Measurements from ENCODE around the gene DGKK. TPM values are rescaled to one million over a fixed set of nuclear protein-coding genes. Genes with fewer than 3 reads are reported as not detected.

The DGKK gene
- total and polyA plus RNA-seq, 2 of the 4 experiments (the other 2 are of a cell fraction), result not detected

GRCh38 chrX:50393902-50394301 is 76.7 kb downstream of the DGKK start:
- H2AFZ ChIP-seq (replicated peaks; ENCODE audit: low read length, poor library complexity), result no peak overlapping the region
- no peaks in the 10 kb centered on the region for H3K36me3 ChIP-seq (ENCODE audit: control insufficient read depth, insufficient read depth, low read length)
- H3K56ac ChIP-seq (ENCODE audit: extremely low read depth, insufficient read depth, low read length), result no peak overlapping the region
- H3K4me2 ChIP-seq (ENCODE audit: low read depth, low read length), result no peak overlapping the region
- no CpG with 5 or more reads among the region's 2 CpGs for WGBS, 2 experiments (ENCODE audit: extremely low coverage in 2 of 2, insufficient read length in 1 of 2)
- no peak overlapping the region for H2BK120ac ChIP-seq (ENCODE audit: low read depth, low read length)
- peaks cover 9% of the 10 kb centered on the region for H3K27me3 ChIP-seq (ENCODE audit: control insufficient read depth, insufficient read depth, low read length)
- TF ChIP-seq MXI1 (IDR thresholded peaks at IDR 0.05; ENCODE audit: borderline replicate concordance, low read depth, low read length) (no peak), USF2 (IDR thresholded peaks at IDR 0.05; ENCODE audit: low read depth, low read length) (no peak), FOS (IDR thresholded peaks at IDR 0.05; ENCODE audit: low read depth, low read length) (no peak), SMC3 (IDR thresholded peaks at IDR 0.05; ENCODE audit: low read depth, low read length) (no peak), CEBPB (IDR thresholded peaks at IDR 0.05; ENCODE audit: low read depth, low read length) (no peak), POLR2A (IDR thresholded peaks at IDR 0.05; ENCODE audit: low read depth, low read length) (no peak), NFE2L2 (IDR thresholded peaks at IDR 0.05; ENCODE audit: low read depth, low read length) (no peak)
- ChIA-PET POLR2A (ENCODE audit: unreplicated experiment) (no interaction called here), CTCF (no interaction called here)
- H2AK9ac ChIP-seq (replicated peaks; ENCODE audit: low read depth, low read length, poor library complexity), result no peak overlapping the region
- H3K4ac ChIP-seq (ENCODE audit: low read depth, low read length), result no peak overlapping the region
- H3K9me1 ChIP-seq (ENCODE audit: insufficient read depth, low read length), result no peaks in the 10 kb centered on the region
- no peaks in the 10 kb centered on the region for H4K20me1 ChIP-seq (ENCODE audit: insufficient read depth, low read length)
- H3K14ac ChIP-seq (replicated peaks; ENCODE audit: low read depth, low read length), result no peak overlapping the region
- no peaks in the 10 kb centered on the region for H3K4me1 ChIP-seq (ENCODE audit: control insufficient read depth, insufficient read depth, low read length)
- H3K4me3 ChIP-seq (ENCODE audit: insufficient read depth, low read depth, low read length), result no peak overlapping the region
- dilution Hi-C loops (cut with HindIII; ENCODE audit: low sequenced_read_pairs, unreplicated experiment) (no loop called here), in situ Hi-C loops (cut with MboI; ENCODE audit: low sequenced_read_pairs) (no loop called here), intact Hi-C loops (cut with micrococcal nuclease) (no loop called here)
- H3K23ac ChIP-seq (ENCODE audit: low read depth, low read length), result no peak overlapping the region
- H3K9me3 ChIP-seq (ENCODE audit: control insufficient read depth, insufficient read depth, low read length), result no peaks in the 10 kb centered on the region
- H4K8ac ChIP-seq (ENCODE audit: low read depth in 2 of 2, low read length in 2 of 2), result no peak overlapping the region
- no peak overlapping the region for H3K27ac ChIP-seq (ENCODE audit: insufficient read depth, low read length)
- ATAC-seq (ENCODE audit: low read depth), result no peak
- no peak overlapping the region for H2BK15ac ChIP-seq (ENCODE audit: low read depth, low read length)
- H2AK5ac ChIP-seq (ENCODE audit: low read depth, low read length), result no peak overlapping the region
- no peaks in the 10 kb centered on the region for H3K79me1 ChIP-seq (ENCODE audit: low read depth in 1 of 2, low read length in 2 of 2)
- no peak overlapping the region for H3K9ac ChIP-seq (ENCODE audit: low read depth, low read length)
- DNase-seq, result no peak
- H4K5ac ChIP-seq (ENCODE audit: low read depth, low read length), result no peak overlapping the region
- no peak overlapping the region for H4K91ac ChIP-seq (ENCODE audit: insufficient read depth, low read depth, low read length)
- no TSS peak for BruUV-seq (replicated peaks)
- no peak overlapping the region for H2BK20ac ChIP-seq (ENCODE audit: low read depth, low read length)
- H3K18ac ChIP-seq (ENCODE audit: low read depth, low read length), result no peak overlapping the region
- no peak overlapping the region for H2BK5ac ChIP-seq (ENCODE audit: low read depth, low read length, poor library complexity, severe bottlenecking)

Measured in IMR-90 (cell line).